HL-60 (cell line): ENCODE measurements around the gene ZFP82.

Source experiments
- CTCF ChIP-seq: IDR thresholded peaks from one replicate; pipeline ENCODE4 v1.5.1; 2011; ENCODE audit warnings: low read length, control low read depth, inconsistent platforms; ENCODE audit not compliant: insufficient read depth
- POLR2AphosphoS5 ChIP-seq: IDR thresholded peaks from 2 replicates; pipeline ENCODE4 v1.6.1; 2012; ENCODE audit warnings: low read depth

GRCh38 chr19:36398571-36398970, 19.9 kb downstream of the ZFP82 start:
- TF ChIP-seq CTCF (no peak), POLR2AphosphoS5 (no peak)
